ENCODE results near the gene NONO. TPM values are rescaled to one million over a fixed set of nuclear protein-coding genes. Genes with fewer than 3 reads are reported as not detected.
"Not testable (repeated sequence)": the region's sequence is repeated elsewhere in the genome, so short reads cannot be mapped to it uniquely, and the experiment has no call there.

Gene NONO
- total RNA-seq, 2 donors from 2014 or later, result 132 to 176 TPM

- WGBS, 2 donors, result 65 to 96% methylated on average over 4 to 10 of the region's 10 CpGs
- intact Hi-C loops (cut with DNase I), result no loop called here
- no peaks in the 10 kb centered on the region for H3K27me3 ChIP-seq
- H3K9me3 ChIP-seq, result no peaks in the 10 kb centered on the region
- no peak within 1 kb of the TSS for H3K27ac ChIP-seq
- TF ChIP-seq CTCF (IDR thresholded peaks at IDR 0.05), result no peak
- no peak for TF ChIP-seq POLR2A (IDR thresholded peaks at IDR 0.05)
- peaks cover 6 to 9% of the 10 kb centered on the region in 2 donors for H3K36me3 ChIP-seq (replicated peaks in 1 of 2; ENCODE audit: insufficient read depth in 1 of 2, low read depth in 2 of 2)
- ATAC-seq (no peak), DNase-seq (no peak)
- no peaks in the 10 kb centered on the region for H3K4me1 ChIP-seq
- no peak within 1 kb of the TSS for H3K4me3 ChIP-seq
Measured at GRCh38 chrX:71301195-71301924, 17.9 kb downstream of the NONO start, which contains the start of gene ITGB1BP2. TSS of gene ITGB1BP2 (plus strand) at chrX:71301750. CDS start at chrX:71301807, 57 bp downstream.

GRCh38 chrX:71302461-71303213, 19.2 kb downstream of the NONO start:
- WGBS, 2 donors, result 85 to 88% methylated on average over 4 to 5 of the region's 5 CpGs
- peaks cover 0 to 3% of the 10 kb centered on the region in 2 donors for H3K36me3 ChIP-seq (replicated peaks in 1 of 2; ENCODE audit: insufficient read depth in 1 of 2, low read depth in 2 of 2)
- intact Hi-C loops (cut with DNase I), result no loop called here
- no peaks in the 10 kb centered on the region for H3K27me3 ChIP-seq
- H3K4me3 ChIP-seq, result no peak overlapping the region
- H3K27ac ChIP-seq, result no peak overlapping the region
- TF ChIP-seq POLR2A (IDR thresholded peaks at IDR 0.05) (no peak), CTCF (IDR thresholded peaks at IDR 0.05) (no peak)
- H3K9me3 ChIP-seq, result no peaks in the 10 kb centered on the region
- DNase-seq (no peak), ATAC-seq (no peak)
- H3K4me1 ChIP-seq, result no peaks in the 10 kb centered on the region

GRCh38 chrX:71304561-71304960, 21.1 kb downstream of the NONO start:
- ATAC-seq, result no peak
- 93 to 100% methylated on average over 2 of the region's 2 CpGs for WGBS, 2 donors
- no peaks in the 10 kb centered on the region for H3K4me1 ChIP-seq
- no peak for DNase-seq
- no peaks in the 10 kb centered on the region for H3K27me3 ChIP-seq
- TF ChIP-seq POLR2A (IDR thresholded peaks at IDR 0.05), result no peak
- TF ChIP-seq CTCF (IDR thresholded peaks at IDR 0.05), result no peak
- no peaks in the 10 kb centered on the region for H3K9me3 ChIP-seq
- no peak overlapping the region for H3K4me3 ChIP-seq
- no peak overlapping the region for H3K27ac ChIP-seq
- intact Hi-C loops (cut with DNase I), result no loop called here
- peaks cover 0 to 2% of the 10 kb centered on the region in 2 donors for H3K36me3 ChIP-seq (replicated peaks in 1 of 2; ENCODE audit: insufficient read depth in 1 of 2, low read depth in 2 of 2)

- ATAC-seq (no peak), DNase-seq (no peak)
- Histone ChIP-seq H3K4me1 (no peaks in the 10 kb centered on the region), H3K9me3 (no peaks in the 10 kb centered on the region), H3K27me3 (no peaks in the 10 kb centered on the region), H3K4me3 (no peak overlapping the region), H3K27ac (no peak overlapping the region), H3K36me3 (replicated peaks in 1 of 2; ENCODE audit: insufficient read depth in 1 of 2, low read depth in 2 of 2) (no peaks in the 10 kb centered on the region)
- no peak for TF ChIP-seq POLR2A (IDR thresholded peaks at IDR 0.05)
- no peak for TF ChIP-seq CTCF (IDR thresholded peaks at IDR 0.05)
- 93 to 96% methylated on average over 7 of the region's 7 CpGs for WGBS, 2 donors
- intact Hi-C loops (cut with DNase I), result no loop called here
Measured at GRCh38 chrX:71315917-71316316, 32.5 kb downstream of the NONO start.

GRCh38 chrX:71316959-71317358, 33.5 kb downstream of the NONO start:
- H3K9me3 ChIP-seq; H3K27ac ChIP-seq; DNase-seq; H3K27me3 ChIP-seq; H3K36me3 ChIP-seq (replicated peaks in 1 of 2; ENCODE audit: insufficient read depth in 1 of 2, low read depth in 2 of 2); ATAC-seq; H3K4me3 ChIP-seq; H3K4me1 ChIP-seq; intact Hi-C loops (cut with DNase I): not testable (repeated sequence)
- 60% methylated on average over 1 of the region's 1 CpG; no CpG with 5 or more reads in 1 of the 2 donors for WGBS, 2 donors

Measured in body of pancreas (tissue), 4 donors.